Motor neuron (in vitro differentiated cells): ENCODE results near the gene RIPPLY3. TPM values are rescaled to one million over a fixed set of nuclear protein-coding genes. Genes with fewer than 3 reads are reported as not detected.
"Not testable (repeated sequence)": the region's sequence is repeated elsewhere in the genome, so short reads cannot be mapped to it uniquely, and the experiment has no call there.

Experiments used
- ATAC-seq, 8 experiments: fragments of 200-7000 bp; cut with Tn5 transposase; replicated peaks in 6 of 8; 2 replicates each; pipeline ENCODE4 v1.8.0; 2021; ENCODE audit warnings: mild to moderate bottlenecking in 8 of 8, moderate library complexity in 8 of 8
- H3K27ac ChIP-seq, 2 donors: fragments of 250-450 bp; sonication (Bioruptor Pico); 2 replicates each; pipeline ENCODE4 v1.9.0; 2021; ENCODE audit warnings: antibody characterized with exemption in 2 of 2, mild to moderate bottlenecking in 2 of 2, moderate library complexity in 1 of 2
- H3K4me1 ChIP-seq, 2 donors: fragments of 250-450 bp; sonication (Bioruptor Pico); replicated peaks in 1 of 2; 2 replicates each; pipeline ENCODE4 v1.6.1; 2021; ENCODE audit warnings: antibody characterized with exemption in 2 of 2, mild to moderate bottlenecking in 2 of 2, moderate library complexity in 1 of 2
- H3K4me3 ChIP-seq, 5 donors: fragments of 250-450 bp; sonication (Bioruptor Pico); 2 replicates each; pipeline ENCODE4 v1.9.0; 2021; ENCODE audit warnings: antibody characterized with exemption in 5 of 5, mild to moderate bottlenecking in 5 of 5, moderate library complexity in 4 of 5
- WGBS, 10 experiments: fragments of 450-650 bp; shearing (Covaris generic); methylation state at CpG; one replicate each; pipeline ENCODE4 v1.0.0; 2022; 5-methylcytosine and 5-hydroxymethylcytosine counted together
- in situ Hi-C, 9 experiments: fragments of 400-800 bp; cut with MboI; loops; one replicate each; pipeline ENCODE4 v1.15.0; 2021; ENCODE audit warnings: low sequenced_read_pairs in 9 of 9, low pct_unique_long_range_greater_than_20kb in 2 of 9; ENCODE audit not compliant: unreplicated experiment in 9 of 9
- total RNA-seq, 8 experiments: library from RNA; unstranded; fragments of 300-600 nt; gene quantifications; 2 replicates each; pipeline versions ENCODE4 v1.2.3 to v1.2.4, GENCODE V29; 2022

Gene RIPPLY3
- total RNA-seq, 8 experiments from 2014 or later: 0.14 to 0.43 (median 0.16) TPM; not detected in 2

DNA sequence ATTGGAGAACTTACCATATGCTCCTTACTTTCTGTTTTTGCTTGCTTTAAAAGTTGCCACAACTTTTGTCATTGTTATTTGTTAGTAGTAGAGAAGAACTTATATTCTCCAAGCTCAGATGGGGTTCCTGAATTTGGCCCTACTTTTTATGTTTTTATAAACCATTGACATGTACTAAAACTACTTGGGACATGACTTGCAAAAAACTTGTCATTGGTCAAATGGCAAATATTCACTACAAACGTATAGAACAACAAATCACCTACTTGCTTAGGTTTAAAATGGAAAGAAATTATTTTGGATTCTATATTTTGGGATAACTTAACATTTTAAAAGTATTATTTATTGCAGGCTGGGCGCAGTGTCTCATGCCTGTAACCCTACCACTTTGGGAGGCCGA, 33.7 kb downstream of the RIPPLY3 start:
- WGBS, 10 experiments: 49 to 100% (median 92%) methylated on average over 1 to 3 of the region's 3 CpGs; no CpG with 5 or more reads in 3 of the 10 experiments
- ATAC-seq: no peak
- in situ Hi-C loops: no loop called here
- Histone ChIP-seq H3K4me3 (no peak overlapping the region), H3K4me1 (peaks cover 0 to 6% of the 10 kb centered on the region in 2 donors), H3K27ac (no peak overlapping the region)

DNA sequence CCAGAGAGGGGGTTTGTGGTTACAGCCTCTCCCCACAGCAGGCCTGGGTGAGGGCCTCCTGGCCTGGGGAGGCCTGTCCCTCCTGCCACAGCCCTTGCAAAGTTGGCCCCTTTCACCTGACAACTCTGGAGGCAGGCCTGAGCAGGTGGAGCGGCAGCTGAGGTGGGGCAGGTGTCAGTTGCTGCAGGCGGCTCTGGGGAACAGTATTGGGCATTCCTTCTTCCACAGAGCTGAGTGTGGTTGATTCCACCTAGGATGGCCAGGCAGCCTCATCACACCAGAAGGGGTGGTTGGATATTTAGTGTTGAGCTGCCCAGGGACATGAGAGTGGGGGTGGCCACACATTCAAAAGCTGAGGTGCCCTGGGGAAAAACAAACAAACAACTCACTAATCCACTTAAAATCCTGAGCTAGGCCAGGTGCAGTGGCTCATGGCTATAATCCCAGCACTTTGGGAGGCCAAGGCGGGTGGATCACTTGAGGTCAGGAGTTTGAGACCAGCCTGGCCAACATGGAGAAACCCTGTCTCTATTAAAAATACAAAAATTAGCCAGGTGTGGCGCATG, 35.3 kb downstream of the RIPPLY3 start:
- in situ Hi-C loops: no loop called here
- WGBS, 10 experiments: 70 to 100% (median 100%) methylated on average over 1 to 2 of the region's 4 CpGs; no CpG with 5 or more reads in 4 of the 10 experiments
- peaks cover 0 to 6% of the 10 kb centered on the region in 2 donors for H3K4me1 ChIP-seq
- H3K4me3 ChIP-seq: no peak overlapping the region
- H3K27ac ChIP-seq: no peak overlapping the region
- peak in 1 of 8 experiments; percentile 36 for ATAC-seq

DNA sequence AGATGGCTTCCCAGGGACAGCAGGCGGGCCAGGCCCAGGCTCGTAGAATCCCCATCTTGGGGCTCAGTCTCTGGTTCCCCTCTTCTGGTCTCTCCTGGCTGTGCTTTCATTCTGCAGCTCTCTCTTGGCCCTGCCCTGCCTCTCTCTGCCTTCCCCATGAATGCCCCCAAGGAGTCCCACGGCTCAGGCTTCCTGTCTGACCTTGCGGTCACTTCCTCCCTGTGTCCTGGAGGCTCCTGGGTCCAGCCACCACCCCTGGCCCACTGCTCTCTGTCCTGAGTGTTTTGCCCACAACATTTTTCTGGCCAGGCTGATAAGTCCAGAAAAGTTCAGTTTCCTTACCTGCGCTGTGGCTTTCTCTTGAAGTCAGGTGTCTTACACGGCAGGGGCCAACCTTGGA, 37.3 kb downstream of the RIPPLY3 start:
- H3K4me1 ChIP-seq: peaks cover 0 to 6% of the 10 kb centered on the region in 2 donors
- no peak for ATAC-seq
- in situ Hi-C loops: no loop called here
- 71 to 100% (median 90%) methylated on average over 1 to 4 of the region's 6 CpGs; no CpG with 5 or more reads in 7 of the 10 experiments for WGBS, 10 experiments
- no peak overlapping the region for H3K4me3 ChIP-seq
- no peak overlapping the region for H3K27ac ChIP-seq

DNA sequence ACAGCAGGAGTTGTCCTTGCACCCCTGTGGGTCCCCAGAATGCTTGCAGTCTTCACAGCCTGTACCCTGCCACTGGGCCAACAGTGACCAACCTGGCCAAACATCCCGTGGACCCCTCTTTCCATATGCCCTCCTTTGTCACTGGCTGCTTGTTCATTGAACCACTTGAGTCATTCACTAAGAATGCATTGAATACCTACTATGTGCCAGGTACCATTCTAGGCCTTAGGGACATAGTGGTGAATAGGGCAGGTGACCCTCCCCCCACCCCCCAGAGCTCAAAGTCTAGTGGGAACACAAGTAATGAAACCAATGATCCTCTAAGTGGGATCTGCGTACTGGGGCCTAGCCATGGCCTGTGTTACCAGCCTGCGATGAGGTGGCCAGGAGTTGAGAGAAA, 38.1 kb downstream of the RIPPLY3 start:
- no peak overlapping the region for H3K4me3 ChIP-seq
- ATAC-seq: no peak
- H3K4me1 ChIP-seq: no peaks in the 10 kb centered on the region
- no peak overlapping the region for H3K27ac ChIP-seq
- WGBS, 10 experiments: 97 to 100% (median 100%) methylated on average over 1 to 3 of the region's 3 CpGs; no CpG with 5 or more reads in 4 of the 10 experiments
- in situ Hi-C loops: no loop called here

DNA sequence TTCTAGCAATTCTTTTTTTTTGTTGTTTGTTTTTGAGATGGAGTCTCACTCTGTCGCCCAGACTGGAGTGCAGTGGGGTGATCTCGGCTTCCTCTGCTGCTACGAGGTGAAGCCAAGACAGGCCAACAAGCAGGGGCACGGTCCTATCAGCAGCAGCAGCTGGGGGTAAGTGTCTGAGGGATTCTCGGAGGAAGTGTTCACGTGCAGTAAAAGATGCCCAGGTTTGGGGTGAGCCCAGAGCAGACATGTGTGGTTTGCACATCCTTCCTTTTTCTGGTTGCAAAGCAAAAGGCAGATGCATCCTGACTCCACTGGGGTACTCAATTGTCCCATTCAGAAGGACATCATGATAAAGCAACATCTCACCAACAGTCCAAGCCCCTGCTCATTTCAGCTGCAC, 38.6 kb downstream of the RIPPLY3 start:
- H3K4me3 ChIP-seq: no peak overlapping the region
- WGBS, 10 experiments: 48 to 100% (median 93%) methylated on average over 1 to 6 of the region's 6 CpGs; no CpG with 5 or more reads in 2 of the 10 experiments
- H3K27ac ChIP-seq: no peak overlapping the region
- no peaks in the 10 kb centered on the region for H3K4me1 ChIP-seq
- ATAC-seq: no peak
- in situ Hi-C loops: no loop called here

DNA sequence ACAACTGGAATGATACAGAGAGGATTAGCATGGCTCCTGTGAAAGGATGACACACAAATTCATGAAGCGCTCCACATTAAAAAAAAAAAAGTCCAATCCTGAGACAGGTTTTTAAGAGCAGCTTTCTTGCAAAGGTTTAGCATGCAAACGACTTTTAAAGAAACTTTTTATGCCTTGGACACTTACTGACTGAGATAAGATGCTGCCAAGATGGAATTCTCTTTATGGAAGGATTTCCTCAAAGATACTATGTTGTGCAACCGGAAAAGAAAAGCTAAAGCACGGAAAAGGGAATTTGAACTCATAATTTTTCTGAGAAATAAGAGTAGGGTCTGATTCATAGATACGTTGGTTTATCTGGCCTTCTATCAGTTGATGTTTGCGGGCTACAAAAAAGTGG, 39.1 kb downstream of the RIPPLY3 start:
- in situ Hi-C loops: no loop called here
- WGBS, 10 experiments: 63 to 100% (median 80%) methylated on average over 1 to 6 of the region's 6 CpGs
- H3K4me3 ChIP-seq: no peak overlapping the region
- no peaks in the 10 kb centered on the region for H3K4me1 ChIP-seq
- no peak overlapping the region for H3K27ac ChIP-seq
- no peak for ATAC-seq

DNA sequence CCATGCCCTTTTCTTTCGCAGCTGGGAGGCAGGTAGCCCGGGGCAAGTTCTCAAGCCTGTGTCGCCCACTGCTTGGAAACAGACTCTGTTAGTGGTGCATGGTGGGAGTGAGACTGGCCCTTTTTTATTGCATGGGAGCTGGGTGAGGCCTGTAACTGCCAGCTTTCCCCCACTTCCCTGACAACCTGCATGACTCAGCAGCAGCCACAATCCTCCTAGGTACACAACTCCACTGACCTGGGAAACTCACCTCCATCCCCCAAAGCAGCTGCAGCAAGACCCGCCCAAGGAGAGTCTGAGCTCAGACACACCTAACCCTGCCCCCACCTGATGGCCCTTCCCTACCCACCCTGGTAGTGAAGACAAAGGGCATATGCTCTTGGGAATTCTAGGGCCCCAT, 40.6 kb downstream of the RIPPLY3 start:
- 0 to 83% (median 80%) methylated on average over 1 of the region's 4 CpGs; no CpG with 5 or more reads in 7 of the 10 experiments for WGBS, 10 experiments
- no peak overlapping the region for H3K27ac ChIP-seq
- H3K4me1 ChIP-seq: no peaks in the 10 kb centered on the region
- H3K4me3 ChIP-seq: no peak overlapping the region
- in situ Hi-C loops: no loop called here
- ATAC-seq: peak in 2 of 8 experiments; percentile 31 to 85

DNA sequence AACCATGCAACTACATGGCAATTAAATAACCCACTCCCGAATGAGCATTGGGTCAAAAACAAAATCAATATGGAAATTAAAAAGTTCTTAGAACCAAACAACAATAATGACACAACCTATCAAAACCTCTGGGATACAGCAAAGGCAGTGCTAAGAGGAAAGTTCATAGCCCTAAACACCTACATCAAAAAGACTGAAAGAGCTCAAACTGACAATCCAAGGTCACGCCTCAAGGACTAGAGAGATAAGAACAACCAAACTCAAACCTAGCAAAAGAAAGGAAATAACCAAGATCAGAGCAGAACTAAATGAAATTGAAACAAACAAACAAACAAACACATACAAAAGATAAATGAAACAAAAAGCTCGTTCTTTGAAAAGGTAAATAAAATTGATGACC, 43.2 kb downstream of the RIPPLY3 start:
- H3K4me1 ChIP-seq, H3K4me3 ChIP-seq, ATAC-seq, H3K27ac ChIP-seq, in situ Hi-C loops: not testable (repeated sequence)
- 52 to 100% (median 92%) methylated on average over 1 to 3 of the region's 3 CpGs; no CpG with 5 or more reads in 1 of the 10 experiments for WGBS, 10 experiments

DNA sequence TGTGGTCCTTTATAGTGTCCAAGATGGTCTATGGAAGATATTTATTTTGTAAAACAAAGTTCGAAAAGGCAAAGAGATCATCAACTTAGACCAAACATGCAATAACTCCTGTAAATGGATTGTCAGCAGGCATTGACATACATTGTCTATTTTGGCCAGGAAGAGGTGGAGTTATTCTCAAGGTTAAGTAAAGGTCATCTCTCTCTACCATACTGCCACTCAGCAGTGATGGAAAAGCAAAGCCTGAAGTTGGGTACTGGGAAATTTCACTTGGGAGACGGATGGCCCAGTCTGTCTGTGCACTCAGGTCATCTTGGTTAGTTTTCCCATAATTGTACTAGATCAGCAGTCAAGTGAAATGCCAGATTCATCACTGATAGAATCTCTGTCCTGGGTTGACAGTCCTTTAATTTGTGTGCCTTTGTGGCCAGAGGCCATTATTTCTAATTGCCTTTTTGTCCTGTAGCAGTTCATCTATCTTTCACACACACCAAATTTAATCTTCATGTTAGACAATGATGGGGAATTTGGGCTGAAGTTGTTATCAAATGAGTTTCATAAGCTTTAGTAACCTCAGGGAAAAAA, 48.9 kb downstream of the RIPPLY3 start:
- no peak overlapping the region for H3K4me3 ChIP-seq

DNA sequence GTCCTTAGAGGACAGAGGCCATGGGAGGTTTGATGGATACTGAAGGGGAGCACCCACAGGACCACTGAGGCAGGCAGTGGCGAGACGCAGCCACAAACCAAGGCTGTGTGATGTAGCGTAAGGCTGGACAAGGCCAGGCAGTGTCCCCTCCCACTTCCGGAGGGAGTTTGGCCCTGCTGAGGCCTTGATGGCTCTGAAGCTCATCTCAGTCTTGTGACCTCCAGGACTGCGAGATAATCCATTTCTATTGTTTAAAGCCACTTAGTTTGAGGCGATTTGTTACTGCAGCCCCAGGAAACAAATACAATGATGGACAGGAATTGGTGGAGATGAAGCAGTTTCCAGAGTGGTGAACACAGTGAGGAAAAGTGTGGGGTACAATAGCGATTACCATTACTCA, 51.1 kb downstream of the RIPPLY3 start:
- H3K4me3 ChIP-seq: no peak overlapping the region
- ATAC-seq: no peak
- WGBS, 10 experiments: 80 to 100% (median 93%) methylated on average over 1 to 4 of the region's 7 CpGs; no CpG with 5 or more reads in 2 of the 10 experiments
- in situ Hi-C loops: no loop called here
- H3K27ac ChIP-seq: no peak overlapping the region
- peaks cover 32 to 49% of the 10 kb centered on the region in 2 donors for H3K4me1 ChIP-seq

More for the DNA sequence above, 48.9 kb downstream of the RIPPLY3 start:
- no peak overlapping the region for H3K27ac ChIP-seq
- 13 to 100% (median 75%) methylated on average over 1 to 2 of the region's 2 CpGs for WGBS, 10 experiments
- in situ Hi-C loops: no loop called here
- peaks cover 15 to 27% of the 10 kb centered on the region in 2 donors for H3K4me1 ChIP-seq
- peak in 1 of 8 experiments; percentile 2 for ATAC-seq

DNA sequence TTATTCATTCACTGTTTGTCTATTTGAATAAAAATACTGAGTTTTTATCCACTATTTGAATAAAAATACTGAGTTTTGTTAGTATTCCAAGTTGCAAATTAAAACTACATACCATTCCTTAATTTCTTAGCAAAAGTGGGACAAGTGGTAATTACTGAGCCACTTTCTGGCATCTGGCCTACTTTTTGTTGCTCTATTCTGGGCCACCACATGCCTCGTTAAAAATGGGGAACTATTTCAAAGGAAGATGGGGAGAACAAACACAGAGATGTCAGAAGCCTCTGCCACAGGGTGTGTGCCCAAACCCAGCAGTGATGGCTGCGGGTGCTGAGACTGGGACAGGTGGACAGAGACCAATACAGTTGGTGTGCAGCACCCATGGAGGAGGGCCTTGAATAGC, 51.8 kb downstream of the RIPPLY3 start:
- peaks cover 34 to 55% of the 10 kb centered on the region in 2 donors for H3K4me1 ChIP-seq
- in situ Hi-C loops: no loop called here
- ATAC-seq: no peak
- no peak overlapping the region for H3K4me3 ChIP-seq
- H3K27ac ChIP-seq: no peak overlapping the region
- WGBS, 10 experiments: 0 to 70% (median 43%) methylated on average over 1 to 2 of the region's 2 CpGs; no CpG with 5 or more reads in 5 of the 10 experiments

DNA sequence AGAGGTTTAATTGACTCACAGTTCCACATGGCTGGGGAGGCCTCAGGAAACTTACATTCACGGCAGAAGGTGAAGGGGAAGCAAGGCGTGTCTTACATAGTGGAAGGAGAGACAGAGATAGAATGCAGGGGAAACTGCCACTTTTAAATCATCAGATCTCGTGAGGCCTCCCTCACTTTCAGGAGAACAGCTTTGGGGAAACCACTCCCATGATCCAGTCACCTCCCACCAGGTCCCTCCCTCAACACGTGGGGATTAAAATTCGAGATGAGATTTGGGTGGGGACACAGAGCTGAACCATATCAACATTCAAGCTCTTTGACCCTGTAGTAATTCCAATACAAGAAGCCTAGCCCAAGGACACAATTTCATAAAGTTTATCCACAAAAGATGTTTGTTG, 52.7 kb downstream of the RIPPLY3 start:
- Histone ChIP-seq H3K4me3 (no peak overlapping the region), H3K27ac (no peak overlapping the region), H3K4me1 (peaks cover 44 to 64% of the 10 kb centered on the region in 2 donors)
- ATAC-seq: no peak
- in situ Hi-C loops: no loop called here
- 69 to 100% (median 84%) methylated on average over 1 to 3 of the region's 5 CpGs; no CpG with 5 or more reads in 4 of the 10 experiments for WGBS, 10 experiments

DNA sequence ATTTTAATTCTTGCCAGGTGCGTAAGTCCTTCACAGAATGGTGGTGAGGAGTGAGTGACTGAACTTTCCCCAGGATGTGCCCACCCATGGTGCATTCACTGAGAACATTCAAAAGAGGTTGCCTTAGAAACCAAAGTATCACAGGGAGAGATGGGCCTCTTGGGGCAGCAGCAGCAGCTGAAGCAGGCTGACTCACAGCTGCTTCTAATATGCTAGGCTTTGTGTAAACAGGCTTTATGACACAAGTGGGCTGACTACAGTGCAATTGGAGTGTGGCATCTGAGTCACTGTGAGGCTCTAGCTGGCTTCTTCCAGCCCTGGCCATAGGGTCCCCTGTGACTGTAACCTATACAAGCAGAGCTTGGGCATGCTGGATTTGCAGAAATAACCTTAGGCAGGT, 53.8 kb downstream of the RIPPLY3 start:
- Histone ChIP-seq H3K4me3 (no peak overlapping the region), H3K4me1 (peaks cover 40 to 59% of the 10 kb centered on the region in 2 donors), H3K27ac (peak overlapping the region; percentile 62 to 73)
- 0 to 75% (median 40%) methylated on average over 1 of the region's 1 CpG; no CpG with 5 or more reads in 7 of the 10 experiments for WGBS, 10 experiments
- peak; percentile 97 to 99 (median 99) for ATAC-seq
- in situ Hi-C loops: no loop called here
